SW480 (cell line): Measurements from ENCODE around the gene BEST2.
A peak's percentile ranks its signal among the peaks of the same experiment; 100 is the strongest.
"Not testable (repeated sequence)": the region's sequence is repeated elsewhere in the genome, so short reads cannot be mapped to it uniquely, and the experiment has no call there.

Experiments
- DNase-seq: peaks from one replicate; pipeline ENCODE4 v3.0.0-alpha.2; 2016; ENCODE audit warnings: low spot score

The BEST2 gene

GRCh38 chr19:12787458-12787857, 35.9 kb downstream of the BEST2 start:
- DNase-seq = no peak

GRCh38 chr19:12788042-12788681, 36.6 kb downstream of the BEST2 start:
- no peak for DNase-seq

DNA sequence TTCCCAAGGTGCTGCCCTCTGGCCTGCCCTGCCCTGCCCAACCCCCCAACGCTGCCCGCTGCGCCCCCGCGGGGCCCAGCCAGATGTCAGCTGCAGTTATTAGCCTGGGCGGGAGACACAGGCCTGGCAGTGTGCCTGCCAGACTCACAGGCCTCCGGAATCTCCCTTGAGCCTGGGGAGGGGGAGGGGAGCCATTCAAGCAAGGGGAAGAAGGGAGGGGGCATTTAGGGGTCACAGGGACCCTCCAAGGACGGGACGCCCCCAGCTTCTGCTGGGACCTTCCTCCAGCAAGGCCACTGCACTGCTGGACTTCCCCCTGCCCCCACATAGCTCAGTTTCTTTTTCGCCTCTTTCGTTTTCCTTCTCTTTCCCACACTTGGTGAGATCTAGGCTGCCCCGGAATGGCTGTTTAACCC, 37.1 kb downstream of the BEST2 start:
- DNase-seq = peak; percentile 58

DNA sequence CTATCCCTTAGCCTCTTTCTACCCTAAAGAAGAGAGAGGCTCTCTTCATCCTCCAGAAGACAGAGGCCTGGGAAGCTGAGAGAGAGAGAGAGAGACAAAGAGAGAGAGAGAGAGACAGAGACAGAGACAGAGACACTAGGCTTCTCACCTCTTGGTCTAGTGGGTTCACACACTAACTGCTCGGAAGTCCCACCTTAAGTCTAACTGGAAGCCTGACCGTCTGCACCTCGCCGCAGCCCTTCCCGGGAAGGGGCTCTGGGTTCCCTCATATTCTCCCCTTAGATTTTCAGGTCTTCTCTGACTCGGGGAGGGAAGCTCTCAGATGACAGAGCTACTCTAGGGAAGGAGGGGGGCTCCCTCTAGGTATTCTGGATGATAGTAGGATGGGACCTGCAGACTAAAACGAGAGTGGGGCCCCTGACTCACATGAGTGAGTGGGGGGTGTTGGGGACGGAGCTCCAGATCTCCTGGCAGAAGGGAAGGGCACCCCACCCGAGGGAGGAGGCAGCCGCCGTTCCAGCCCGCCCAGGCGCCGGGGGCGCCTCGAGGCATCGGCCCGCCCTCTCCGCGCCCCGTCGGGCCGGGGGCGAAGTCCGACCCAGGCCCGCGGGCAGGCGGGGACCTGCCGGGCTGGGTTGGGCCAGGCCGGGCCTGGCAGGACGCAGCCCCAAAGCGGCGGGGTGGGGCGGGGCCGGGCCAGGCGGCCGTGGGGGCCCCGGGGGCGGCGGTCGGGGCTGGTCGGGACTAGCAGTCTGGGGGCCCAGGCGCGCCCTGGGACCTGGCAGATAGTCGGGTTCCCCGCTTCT, 37.7 kb downstream of the BEST2 start:
- peak; percentile 68 for DNase-seq

DNA sequence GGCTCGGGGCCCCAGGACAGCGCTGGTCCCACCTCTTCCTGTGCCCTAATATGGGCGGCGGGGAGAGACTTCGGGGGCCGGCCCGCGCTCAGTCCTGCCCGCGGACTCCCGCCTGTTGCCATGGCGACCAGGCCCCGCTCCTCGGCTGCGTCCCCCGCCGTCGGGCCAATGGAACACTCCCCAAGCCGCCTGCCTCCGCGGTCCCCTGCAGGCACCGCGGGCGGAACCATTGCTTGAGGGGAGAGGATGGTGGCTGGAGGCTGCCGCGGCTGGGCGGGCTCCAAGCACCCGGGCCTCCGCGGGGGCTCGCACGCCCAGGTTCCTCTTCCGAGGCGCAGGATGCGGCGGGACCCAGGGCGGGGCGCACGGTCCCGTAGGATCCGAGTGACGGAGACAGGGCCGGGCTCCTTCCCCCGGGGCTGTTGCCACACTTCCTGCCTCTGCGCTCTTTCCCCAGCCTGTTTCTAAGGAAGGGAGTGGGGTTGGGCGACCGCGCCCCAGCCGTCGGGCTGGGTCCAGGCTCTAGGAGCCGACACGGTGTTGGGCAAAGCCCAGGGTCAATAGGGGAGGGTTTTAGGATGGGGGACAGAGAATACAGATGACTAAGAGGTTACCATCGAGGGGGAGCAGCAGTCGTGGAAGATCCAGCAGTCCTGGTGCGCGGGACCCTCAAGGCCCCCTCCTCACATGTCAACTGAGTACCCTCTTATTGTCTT, 38.5 kb downstream of the BEST2 start:
- peak; percentile 96 for DNase-seq

DNA sequence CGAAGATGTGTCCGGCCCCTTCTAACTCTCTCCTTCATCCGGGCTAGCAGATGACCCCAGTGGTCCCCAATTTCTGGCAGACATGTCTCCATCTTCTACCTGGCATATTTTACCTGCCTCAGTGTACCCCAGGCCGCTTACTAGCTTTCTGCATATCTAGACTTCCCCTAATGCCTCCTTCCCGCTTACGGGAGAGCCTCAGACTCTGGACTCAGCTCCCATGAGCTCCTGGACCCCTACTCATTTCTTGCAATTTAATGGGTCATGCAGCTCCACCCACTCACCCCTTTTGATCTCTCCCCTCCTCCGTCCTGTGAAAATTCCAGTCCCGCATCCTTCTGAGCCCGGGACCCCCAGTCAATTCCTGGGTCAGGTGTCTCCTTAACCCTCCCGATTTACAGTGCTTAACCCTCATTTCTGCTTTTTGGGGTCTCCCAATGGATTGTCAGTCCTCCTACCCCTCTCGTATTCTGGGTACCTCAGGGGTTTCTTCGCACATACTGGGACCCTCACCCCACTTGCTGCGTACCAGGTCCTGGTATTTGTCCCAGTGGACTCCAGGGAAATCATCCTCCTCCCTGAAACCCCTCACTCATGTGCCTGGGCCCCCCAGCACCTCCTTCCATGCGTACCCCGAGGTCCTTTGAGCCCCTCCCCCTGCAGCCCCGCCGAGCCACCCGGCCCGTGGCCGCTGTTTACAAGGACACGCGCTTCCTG, 39.2 kb downstream of the BEST2 start:
- peak; percentile 26 for DNase-seq

GRCh38 chr19:12791345-12792050, 39.9 kb downstream of the BEST2 start, which contains the start of gene JUNB:
JUNB (plus strand) TSS chr19:12791486; CDS start chr19:12791772, 286 bp downstream.
- DNase-seq = peak; percentile 93

- DNase-seq = peak; percentile 68
Measured at GRCh38 chr19:12792051-12792852, 40.7 kb downstream of the BEST2 start.

DNA sequence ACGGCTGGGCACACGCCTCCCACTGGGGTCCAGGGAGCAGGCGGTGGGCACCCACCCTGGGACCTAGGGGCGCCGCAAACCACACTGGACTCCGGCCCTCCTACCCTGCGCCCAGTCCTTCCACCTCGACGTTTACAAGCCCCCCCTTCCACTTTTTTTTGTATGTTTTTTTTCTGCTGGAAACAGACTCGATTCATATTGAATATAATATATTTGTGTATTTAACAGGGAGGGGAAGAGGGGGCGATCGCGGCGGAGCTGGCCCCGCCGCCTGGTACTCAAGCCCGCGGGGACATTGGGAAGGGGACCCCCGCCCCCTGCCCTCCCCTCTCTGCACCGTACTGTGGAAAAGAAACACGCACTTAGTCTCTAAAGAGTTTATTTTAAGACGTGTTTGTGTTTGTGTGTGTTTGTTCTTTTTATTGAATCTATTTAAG, 41.3 kb downstream of the BEST2 start:
- no peak for DNase-seq

DNA sequence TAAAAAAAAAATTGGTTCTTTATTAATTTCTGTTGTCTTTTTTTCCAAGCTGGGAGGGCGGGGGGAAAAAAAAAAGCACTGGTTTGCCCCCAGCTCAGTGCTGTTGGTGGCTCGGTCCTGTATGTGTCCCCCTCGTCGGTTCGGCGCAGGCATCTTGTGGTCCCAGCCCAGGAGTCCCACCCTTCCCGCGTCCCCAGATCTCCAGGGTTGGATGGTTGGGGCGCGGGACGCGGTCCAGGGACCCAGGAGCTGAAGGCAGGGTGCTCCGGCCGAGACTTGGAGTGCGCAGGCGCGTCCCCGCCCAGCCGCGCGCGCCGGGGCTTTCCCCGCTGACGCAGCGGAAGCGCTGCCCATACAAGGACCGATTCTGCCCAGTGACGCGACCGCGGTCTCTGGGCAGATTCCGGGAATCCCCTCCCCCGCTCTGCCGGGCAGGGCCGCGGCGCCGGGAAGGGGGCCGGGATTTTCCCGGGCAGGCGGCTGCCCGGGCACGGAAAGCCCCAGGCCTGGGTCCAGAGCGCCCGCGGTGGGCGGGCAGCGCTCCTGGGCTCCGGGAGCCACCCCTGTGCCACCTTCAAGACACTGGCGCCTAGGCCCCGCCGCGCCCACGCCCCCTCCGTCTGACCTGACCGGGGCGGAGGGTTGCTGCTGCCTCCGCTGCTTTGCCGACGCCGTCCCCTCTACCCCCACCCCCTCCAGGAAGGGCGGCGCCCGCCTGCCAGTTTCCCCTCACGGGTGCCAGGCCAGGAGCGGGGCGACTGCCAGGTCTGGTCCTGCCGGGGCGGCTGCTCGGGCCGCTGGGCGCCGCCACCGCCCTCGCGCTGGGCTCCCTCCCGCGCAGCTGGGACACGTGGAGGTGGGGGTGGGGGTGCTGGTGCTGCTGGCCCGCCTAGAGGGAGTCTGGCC, 42.0 kb downstream of the BEST2 start:
- peak; percentile 90 for DNase-seq

GRCh38 chr19:12794196-12794941, 42.8 kb downstream of the BEST2 start:
- DNase-seq = peak; percentile 27

GRCh38 chr19:12794971-12795381, 43.4 kb downstream of the BEST2 start:
- no peak for DNase-seq

- peak; percentile 80 for DNase-seq
Measured at GRCh38 chr19:12796146-12797071, 44.8 kb downstream of the BEST2 start.

GRCh38 chr19:12797141-12797587, 45.6 kb downstream of the BEST2 start:
- no peak for DNase-seq

DNA sequence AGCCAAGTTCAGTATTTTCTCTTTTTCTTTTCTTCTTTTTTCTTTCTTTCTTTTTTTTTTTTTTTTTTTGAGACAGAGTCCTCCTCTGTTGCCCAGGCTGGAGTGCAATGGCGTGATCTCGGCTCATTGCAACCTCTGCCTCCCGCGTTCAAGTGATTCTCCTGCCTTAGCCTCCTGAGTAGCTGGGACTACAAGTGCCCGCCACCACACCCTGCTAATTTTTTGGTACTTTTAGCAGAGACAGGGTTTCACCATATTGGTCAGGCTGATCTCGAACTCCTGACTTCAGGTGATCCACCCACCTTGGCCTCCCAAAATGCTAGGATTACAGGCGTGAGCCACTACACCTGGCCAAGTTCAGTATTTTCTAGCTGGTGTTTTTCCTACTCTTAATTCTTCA, 46.0 kb downstream of the BEST2 start:
- not testable (repeated sequence) for DNase-seq

DNA sequence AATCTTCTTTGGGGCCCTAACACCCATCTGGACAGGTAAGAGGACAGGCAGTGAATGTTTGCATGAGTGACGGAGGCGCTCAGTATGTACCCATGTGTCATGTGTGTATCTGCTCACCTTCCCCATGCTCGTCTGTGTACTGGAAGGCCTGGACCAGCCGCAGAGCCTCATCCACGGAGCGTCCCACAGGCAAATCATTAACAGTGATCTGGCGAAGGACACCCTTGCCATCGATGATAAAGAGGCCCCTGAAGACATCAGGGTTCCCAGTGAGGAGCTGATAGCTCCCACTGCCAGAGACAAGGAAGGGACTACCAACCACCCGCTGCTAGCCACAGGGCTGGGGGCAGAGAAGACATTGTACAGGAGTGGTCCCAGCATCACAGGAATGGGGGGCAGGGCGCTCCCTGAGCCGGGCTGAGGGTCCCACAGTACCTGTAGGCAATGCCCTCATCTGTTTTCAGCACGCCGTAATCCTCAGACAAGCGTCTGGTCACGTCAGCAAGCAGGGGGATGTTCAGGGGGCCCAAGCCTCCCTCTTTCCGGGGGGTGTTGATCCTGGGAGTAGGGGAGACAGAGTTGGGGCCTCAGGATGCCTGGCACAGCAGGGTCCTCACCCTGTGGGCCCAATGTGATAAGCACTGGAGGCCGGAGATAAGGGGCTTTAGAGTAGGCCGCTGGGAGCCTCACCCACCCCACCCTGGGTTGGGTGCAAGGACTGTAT, 48.3 kb downstream of the BEST2 start:
- DNase-seq = no peak

GRCh38 chr19:12800466-12800770, 48.8 kb downstream of the BEST2 start:
- DNase-seq = no peak
